DMS153 (cell line): Measurements from ENCODE around the gene USP12.

Source experiments
- DNase-seq: peaks from one replicate; lab custom pipeline; 2025; lab: John Stamatoyannopoulos, UW

Gene USP12

GRCh38 chr13:27036236-27036981 lies 135.2 kb downstream of the USP12 start:
- no peak for DNase-seq

- DNase-seq: no peak
Measured at GRCh38 chr13:27035892-27036235, 135.7 kb downstream of the USP12 start.

- DNase-seq: no peak
Measured at GRCh38 chr13:27034678-27035111, 136.9 kb downstream of the USP12 start.

- DNase-seq: no peak
Measured at GRCh38 chr13:27028683-27029480, 142.7 kb downstream of the USP12 start.

GRCh38 chr13:27027086-27027667 lies 144.4 kb downstream of the USP12 start:
- DNase-seq: no peak

- no peak for DNase-seq
Measured at GRCh38 chr13:27026396-27026795, 145.2 kb downstream of the USP12 start.

- no peak for DNase-seq
Measured at GRCh38 chr13:27024776-27025492, 146.7 kb downstream of the USP12 start.

GRCh38 chr13:27024074-27024461 lies 147.5 kb downstream of the USP12 start:
- no peak for DNase-seq

GRCh38 chr13:27023385-27024073 lies 148.1 kb downstream of the USP12 start:
- DNase-seq: no peak

GRCh38 chr13:27022571-27023311 lies 148.9 kb downstream of the USP12 start:
- peak; percentile 87 for DNase-seq

- DNase-seq: no peak
Measured at GRCh38 chr13:27020415-27020814, 151.2 kb downstream of the USP12 start.

GRCh38 chr13:27018882-27019281 lies 152.7 kb downstream of the USP12 start:
- no peak for DNase-seq

GRCh38 chr13:27018344-27018861 lies 153.2 kb downstream of the USP12 start:
- DNase-seq: no peak

GRCh38 chr13:27016875-27017274 lies 154.7 kb downstream of the USP12 start:
- DNase-seq: no peak
